ENCODE data around the gene GAMT.

Gene GAMT

DNA sequence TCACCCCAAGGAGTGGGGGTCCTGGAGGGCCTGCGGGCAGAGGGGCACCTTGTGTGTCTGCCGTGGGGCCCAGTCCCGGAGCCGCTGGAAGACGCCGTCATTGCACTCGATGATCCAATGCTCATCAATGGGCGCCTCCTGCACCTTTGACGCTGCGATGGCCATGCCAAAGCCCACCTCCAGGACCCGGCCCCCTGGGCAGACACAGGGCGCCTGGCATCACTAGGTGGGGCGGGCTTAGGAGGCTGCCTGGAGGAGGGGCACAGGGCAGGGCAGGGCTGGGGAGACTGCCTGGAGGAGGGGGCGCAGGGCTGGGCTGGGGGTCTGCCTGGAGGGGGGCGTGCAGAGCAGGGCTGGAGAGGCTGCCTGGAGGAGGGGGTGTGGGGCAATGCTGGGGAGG is 1.6 kb downstream of the GAMT start:
- no peak for DNase-seq

DNA sequence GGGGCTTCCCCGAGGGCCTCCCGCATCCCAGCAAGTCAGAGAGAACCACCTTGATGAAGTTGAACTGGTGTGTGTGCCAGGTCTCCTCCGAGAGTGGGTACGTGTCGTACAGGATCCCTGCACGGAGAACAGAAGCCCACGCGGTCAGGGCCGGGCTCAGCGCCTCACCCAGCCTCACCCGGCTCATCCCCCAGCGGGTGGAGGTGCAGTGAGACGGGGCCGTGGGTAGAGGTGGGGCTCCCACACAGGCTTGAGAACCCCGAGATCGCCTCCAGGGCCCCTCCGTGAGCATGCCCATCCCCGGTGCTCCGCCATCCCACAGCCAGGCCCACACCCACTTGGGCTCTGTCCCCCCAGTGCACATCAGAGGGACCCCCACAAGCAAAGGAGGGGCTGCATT is 2.3 kb downstream of the GAMT start:
- DNase-seq, result no peak

- no peak for DNase-seq
Observed at GRCh38 chr19:1397838-1398237, 3.5 kb downstream of the GAMT start.

- no peak for DNase-seq
Observed at GRCh38 chr19:1396768-1397679, 4.3 kb downstream of the GAMT start.

- DNase-seq, result no peak
Observed at GRCh38 chr19:1396019-1396767, 5.1 kb downstream of the GAMT start.

DNA sequence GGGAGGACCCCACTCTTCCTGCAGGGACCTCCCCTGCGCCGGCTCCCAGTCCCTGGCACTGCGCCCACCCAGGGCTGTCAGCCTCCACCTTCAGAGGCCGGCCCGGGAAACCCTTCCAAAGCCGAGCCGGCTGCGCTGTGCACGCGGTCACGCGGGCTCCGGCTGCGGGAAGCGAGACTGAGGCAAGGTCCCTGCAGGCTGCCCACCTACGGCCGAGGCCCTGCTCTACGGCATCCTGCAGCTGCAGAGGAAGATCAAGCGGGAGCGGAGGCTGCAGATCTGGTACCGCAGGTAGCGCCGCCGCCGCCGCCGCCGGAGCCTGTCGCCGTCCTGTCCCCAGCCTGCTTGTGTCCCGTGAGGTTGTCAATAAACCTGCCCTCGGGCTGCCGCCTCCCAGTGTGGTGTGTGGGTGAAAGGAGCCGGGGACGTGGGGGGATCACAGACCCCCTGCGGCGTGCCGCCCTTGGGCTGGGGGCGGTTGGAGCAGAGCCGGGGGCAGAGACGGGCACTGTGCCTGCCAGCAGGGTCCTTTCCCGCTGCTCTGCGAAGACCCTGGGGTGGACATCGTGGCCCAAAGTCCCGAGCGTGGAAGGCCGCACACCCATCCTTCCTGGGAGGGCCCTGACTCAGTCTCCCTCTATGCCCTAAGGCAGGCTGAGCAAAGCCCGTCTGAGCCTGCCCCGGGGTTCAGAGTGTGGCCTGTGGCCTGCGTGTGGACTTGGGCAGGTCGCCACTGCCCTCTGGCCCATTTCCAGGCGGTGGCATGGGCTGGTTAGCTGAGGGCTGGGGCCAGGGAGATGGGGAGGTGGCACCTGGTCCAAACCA is 5.9 kb downstream of the GAMT start:
- no peak for DNase-seq

GRCh38 chr19:1394252-1395193 is 6.8 kb downstream of the GAMT start:
- DNase-seq, result no peak

GRCh38 chr19:1393841-1394240 is 7.5 kb downstream of the GAMT start:
- DNase-seq, result no peak

DNA sequence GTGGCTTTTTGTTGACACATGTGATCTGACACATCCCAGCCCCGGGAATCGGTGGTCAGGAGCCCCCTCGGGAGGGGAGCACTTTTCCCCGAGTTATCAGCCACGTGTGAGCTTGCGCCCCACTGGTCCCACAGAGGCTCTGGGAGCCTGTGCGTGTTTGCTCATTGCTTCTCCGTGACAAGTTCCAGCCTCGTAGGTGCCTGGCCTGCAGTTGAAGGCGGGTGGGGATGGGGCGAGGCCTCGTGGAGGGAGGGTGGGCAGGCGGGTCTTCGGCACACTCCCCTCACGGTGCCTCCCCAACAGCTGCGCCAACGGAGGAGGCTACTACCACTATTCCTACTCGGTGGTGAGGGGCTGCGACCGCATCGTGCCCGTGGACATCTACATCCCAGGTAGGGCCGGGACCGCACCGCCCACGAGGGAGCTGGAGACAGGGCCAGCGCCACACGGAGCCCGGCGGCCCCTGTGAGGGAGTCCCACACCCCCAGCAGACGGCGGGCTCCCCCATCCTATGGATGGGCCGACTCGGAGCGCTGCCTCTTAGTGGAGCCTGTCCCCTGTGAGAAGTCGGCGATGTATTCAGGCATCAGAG is 8.3 kb downstream of the GAMT start:
- no peak for DNase-seq

GRCh38 chr19:1392407-1392806 is 8.9 kb downstream of the GAMT start:
- DNase-seq, result no peak

DNA sequence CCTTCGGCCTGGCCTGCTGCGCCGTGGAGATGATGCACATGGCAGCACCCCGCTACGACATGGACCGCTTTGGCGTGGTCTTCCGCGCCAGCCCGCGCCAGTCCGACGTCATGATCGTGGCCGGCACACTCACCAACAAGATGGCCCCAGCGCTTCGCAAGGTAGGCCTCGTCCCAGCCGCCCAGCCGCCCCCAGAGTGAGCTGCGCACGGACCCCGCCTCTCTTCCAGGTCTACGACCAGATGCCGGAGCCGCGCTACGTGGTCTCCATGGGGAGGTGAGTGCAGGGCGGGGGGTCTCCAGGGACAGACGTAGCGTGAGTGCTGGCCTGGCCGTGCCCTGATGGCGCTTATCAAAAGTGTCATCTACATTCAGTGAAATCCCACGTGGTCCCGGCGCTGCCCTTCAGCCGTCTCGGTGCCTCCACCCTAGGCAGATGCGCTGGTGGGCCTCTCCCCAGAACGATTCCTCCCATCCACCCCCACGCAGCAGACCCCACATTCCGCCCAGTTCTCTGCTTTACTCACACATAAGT is 10.4 kb downstream of the GAMT start:
- no peak for DNase-seq

GRCh38 chr19:1389033-1389940 is 12.1 kb downstream of the GAMT start:
- DNase-seq, result no peak

- DNase-seq, result no peak
Observed at GRCh38 chr19:1388637-1389026, 12.7 kb downstream of the GAMT start.

GRCh38 chr19:1387684-1388636 is 13.4 kb downstream of the GAMT start:
- no peak for DNase-seq

- no peak for DNase-seq
Observed at GRCh38 chr19:1386945-1387683, 14.2 kb downstream of the GAMT start.

GRCh38 chr19:1385816-1386215 is 15.5 kb downstream of the GAMT start:
- DNase-seq, result no peak

DNA sequence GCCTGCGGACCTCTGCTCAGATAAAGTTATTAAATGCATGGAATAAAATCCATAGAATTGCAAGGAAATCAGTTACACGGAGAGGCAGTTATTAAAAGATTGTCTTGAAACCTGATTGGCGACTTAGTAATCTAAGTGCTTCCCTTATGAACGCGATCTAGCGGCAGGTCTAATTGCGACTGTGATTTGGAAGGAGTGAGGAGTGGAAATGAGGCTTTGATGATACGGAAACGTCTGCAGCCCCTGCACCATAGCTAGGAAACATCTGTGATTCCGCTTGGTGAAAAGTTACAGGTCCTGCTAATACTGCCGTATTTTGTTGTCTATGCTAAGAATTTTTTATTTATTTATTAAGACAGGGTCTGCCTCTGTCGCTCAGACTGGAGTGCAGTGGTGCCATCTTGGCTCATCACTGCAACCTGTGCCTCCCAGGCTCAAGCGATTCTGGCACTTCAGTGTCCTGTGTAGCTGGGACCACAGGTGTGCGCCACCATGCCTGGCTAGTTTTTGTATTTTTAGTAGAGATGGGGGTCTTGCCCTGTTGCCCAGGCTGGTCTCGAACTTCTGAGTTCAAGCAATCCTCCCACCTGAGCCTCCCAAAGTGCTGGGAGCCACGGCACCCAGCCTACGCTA is 16.7 kb downstream of the GAMT start:
- DNase-seq, result no peak

GRCh38 chr19:1384085-1384462 is 17.3 kb downstream of the GAMT start:
- DNase-seq, result no peak
